Effector CD4-positive, alpha-beta T cell (primary cell): ENCODE measurements around the gene TOMM70.
A peak's percentile ranks its signal among the peaks of the same experiment; 100 is the strongest.
"Not testable (repeated sequence)": the region's sequence is repeated elsewhere in the genome, so short reads cannot be mapped to it uniquely, and the experiment has no call there.

Experiments
- DNase-seq: peaks from one replicate; pipeline ENCODE4 v3.0.0-alpha.2; 2020

TOMM70 gene

DNA sequence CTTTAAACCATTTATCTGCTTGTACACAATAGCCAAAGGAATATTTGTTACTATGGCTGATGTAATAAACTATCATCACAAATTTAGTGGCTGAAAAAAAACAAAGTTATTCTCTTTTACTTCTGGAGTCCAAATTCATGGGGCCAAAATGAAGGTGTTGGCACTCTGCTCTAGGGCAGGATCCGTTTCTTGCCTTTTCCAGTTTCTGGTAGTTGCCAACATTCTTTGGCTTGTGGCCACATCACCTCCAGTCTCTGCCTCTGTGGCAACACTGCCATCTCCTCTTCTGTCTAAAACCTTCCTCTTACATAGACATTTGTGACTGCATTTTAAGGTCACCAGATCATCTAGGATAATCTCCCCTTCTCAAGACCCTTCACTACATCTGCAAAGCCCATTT is 39.0 kb downstream of the TOMM70 start:
- DNase-seq: no peak

DNA sequence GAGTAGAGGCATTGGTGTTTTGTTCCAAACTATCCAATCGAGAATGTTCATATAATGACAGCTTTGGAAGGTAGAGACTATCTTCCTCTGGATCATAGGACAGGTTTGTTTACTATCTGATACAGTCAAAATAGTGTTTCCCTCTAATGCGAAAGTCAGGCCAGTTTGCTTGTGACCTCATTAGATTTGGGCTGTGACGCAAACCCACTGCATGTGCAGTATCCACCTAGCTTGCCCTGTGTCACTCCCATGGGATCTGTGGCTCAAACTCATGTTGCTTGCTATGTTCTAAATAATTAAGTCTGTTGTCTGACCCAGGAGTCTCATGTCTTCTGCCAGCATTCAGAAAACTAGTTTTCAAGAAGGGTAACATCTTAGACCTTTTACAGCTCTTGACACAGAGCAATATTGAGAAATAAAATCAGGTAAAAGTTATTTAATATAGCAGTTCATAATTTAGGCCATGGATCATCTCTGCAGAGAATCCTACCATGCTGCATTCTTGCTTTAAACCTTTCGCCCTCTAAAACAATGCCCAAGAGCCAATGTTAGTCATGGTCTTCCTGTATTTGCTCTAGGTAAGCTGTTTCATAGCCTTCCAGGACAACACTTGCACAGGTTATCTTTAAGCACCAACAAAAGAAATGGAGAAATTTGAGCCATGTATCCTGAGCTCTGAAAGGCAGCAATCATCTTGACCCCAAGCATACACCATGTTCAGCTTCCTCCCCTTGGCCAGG is 40.0 kb downstream of the TOMM70 start:
- no peak for DNase-seq

DNA sequence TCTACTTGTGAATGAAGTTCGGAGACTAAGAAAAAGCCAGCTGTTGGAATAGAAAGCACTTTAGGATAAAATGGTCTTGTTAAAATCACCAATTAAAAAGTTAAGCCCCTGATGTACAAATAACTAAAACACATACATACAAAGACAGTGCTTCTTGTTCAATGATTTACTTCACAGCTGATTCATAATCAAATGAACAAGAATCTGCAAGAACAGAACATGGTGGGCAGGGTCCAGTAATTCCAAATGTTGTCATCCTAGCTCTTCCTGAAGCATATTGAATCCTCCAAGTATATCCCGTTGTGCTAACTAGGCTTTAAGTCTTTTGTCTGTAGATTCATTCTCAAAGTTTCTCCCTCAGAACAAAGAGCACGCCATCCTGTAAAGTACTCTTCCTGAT is 41.9 kb downstream of the TOMM70 start:
- no peak for DNase-seq

DNA sequence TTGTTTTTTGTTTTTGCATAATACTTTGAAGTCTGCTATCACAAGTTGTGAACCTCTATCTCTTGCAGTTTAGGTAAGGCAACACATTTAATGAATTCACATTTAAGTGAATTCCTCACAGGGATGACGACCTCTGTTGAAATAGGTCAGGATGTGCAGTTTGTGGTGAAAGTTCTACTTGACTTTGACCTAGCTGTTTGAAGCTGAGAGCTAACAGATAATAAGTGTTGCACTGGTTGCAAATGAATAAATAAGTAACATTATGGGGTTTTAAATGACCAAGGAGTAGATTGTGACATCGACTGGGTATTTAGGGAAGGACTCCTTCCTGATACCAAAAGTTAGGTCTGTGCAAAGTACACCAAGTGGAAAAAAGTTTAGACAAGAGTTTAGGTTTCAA is 42.5 kb downstream of the TOMM70 start:
- DNase-seq: no peak

DNA sequence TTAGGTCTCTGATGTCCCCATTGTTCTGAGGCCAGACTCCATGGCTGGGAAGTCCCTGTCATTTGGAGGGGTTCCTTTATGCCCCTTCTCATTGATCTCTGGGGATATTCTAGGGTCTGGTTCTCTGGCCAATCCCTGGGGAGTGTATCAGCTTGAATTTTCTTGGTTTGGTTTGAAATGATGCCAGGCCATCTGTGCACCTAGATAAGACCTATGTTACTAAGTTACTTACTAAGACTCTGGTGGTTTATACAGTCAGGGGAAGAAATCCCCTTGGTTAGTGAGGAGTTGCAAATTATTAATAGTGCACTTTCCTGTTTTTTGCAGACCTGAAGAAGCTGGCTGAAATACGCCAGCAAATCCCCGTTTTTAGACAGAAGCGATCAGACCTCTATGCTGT is 46.0 kb downstream of the TOMM70 start:
- DNase-seq: no peak

- no peak for DNase-seq
Observed at GRCh38 chr3:100352296-100353231, 48.3 kb downstream of the TOMM70 start.

- not testable (repeated sequence) for DNase-seq
Observed at GRCh38 chr3:100351770-100352169, 49.1 kb downstream of the TOMM70 start.

DNA sequence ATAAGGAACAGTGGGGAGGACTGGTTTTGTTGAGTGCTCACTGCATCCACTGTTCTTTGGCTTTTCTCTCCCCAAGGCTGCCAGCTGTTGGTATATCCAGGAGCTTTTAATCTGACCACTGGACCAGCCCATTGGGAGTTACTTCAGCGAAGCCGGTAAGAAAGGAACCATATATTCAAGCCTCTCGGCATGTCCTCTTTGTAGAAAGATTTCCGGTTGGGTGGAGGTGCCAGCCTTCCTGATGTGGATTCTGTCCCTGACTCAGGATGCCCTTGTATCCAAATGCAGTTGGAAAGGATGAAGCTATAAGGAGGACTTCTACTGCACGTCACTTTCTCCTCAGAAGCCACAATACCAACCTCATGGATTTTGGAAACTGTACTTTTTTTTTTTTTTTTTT is 52.2 kb downstream of the TOMM70 start:
- no peak for DNase-seq

- DNase-seq: no peak
Observed at GRCh38 chr3:100340527-100340926, 60.4 kb downstream of the TOMM70 start.

- DNase-seq: no peak
Observed at GRCh38 chr3:100339786-100340185, 61.1 kb downstream of the TOMM70 start.

GRCh38 chr3:100338911-100339310 is 62.0 kb downstream of the TOMM70 start:
- no peak for DNase-seq

- not testable (repeated sequence) for DNase-seq
Observed at GRCh38 chr3:100336229-100336628, 64.7 kb downstream of the TOMM70 start.

- DNase-seq: no peak
Observed at GRCh38 chr3:100335434-100335833, 65.5 kb downstream of the TOMM70 start.

GRCh38 chr3:100334488-100335351 is 66.2 kb downstream of the TOMM70 start, which contains the start of gene NIT2:
Gene NIT2 (plus strand): TSS chr3:100334757. CDS start chr3:100334792, 35 bp downstream.
- DNase-seq: peak; percentile 71

GRCh38 chr3:100333970-100334487 is 66.9 kb downstream of the TOMM70 start:
- DNase-seq: no peak

GRCh38 chr3:100333051-100333450 is 67.8 kb downstream of the TOMM70 start:
- no peak for DNase-seq

DNA sequence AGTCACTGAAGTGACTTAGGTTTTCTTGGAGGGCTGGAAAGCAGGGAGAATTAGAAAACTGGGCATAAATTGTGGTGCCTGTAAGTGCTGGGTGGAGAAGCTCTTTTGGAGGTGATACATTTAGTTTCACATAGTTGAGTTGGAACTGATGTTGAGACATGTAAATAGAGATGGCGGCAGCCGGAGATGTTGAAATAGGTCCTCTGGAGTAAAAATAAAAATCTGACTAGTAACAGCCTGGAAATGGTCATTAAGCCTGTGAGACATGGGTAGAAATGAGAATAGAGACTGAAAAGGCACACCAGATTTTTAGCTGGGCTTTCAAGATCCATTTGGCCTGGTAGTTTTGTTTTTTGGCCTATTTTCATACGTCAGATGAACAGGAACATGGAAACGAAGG is 69.2 kb downstream of the TOMM70 start:
- DNase-seq: no peak

DNA sequence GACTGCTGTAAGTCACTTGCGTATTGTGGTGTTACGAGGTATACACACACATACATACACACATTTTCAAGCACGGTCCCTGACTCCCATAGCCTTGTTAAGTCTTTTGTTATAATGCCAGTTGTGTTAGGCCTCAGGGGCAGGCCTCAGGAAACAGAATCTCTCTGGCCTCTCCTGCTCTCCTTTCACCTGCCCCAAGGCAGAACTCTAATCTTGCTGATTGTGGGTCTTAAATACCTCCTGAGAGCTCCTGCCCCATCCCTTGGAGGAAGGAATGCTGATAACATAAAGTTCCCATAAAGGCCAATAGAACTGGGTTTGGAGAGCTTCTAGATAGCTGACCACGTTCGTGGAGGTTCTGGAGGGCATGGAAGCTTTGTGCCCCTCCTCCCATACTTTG is 70.2 kb downstream of the TOMM70 start:
- no peak for DNase-seq

DNA sequence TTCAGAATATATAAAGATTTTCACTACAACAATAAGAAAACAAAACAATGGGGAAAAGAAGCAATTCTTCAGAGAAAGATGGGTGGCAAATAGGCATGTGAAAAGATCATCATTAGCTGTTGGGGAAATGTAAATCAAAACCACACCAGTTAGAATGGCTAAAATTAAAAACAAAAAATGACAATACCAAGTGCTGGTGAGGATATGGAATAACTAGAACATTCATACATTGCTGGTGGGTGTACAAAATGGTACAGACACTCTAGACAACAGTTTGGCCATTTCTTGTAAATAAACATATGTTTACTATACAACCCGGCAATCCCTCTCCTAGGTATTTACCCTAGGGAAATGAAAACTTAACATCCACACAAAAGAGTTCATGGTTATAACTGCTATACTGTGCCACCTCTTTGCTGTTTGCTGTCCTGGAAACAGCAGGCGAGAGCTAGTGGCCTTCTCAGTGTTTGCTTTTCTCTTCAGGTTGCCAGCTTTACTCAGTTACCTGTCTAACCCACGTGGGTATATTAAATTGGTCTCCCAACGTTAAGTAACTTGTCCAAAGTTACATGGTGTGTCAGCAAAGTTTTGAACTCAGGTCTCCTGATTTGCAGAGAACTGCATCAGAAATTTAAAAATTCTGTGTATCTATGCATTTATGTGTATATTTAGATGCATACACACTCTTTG is 70.9 kb downstream of the TOMM70 start:
- DNase-seq: no peak

GRCh38 chr3:100327377-100327776 is 73.5 kb downstream of the TOMM70 start:
- not testable (repeated sequence) for DNase-seq

DNA sequence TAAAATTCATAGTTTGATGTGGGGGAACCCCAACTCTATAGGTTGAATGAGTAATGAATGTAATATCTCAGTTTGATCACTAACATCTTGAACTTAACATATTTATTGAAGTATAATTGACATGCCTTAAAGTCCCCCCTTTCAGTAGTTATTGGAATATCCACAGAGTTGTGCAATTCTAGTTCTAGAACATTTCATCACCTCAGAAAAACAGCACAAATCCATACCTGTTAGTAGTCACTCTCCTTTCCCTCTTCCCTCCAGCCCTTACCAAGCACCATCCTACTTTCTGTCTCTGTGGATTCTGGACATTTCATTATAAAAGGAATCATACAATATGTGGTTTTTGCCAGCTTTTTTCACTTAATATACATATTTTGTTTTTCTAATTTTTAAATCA is 75.1 kb downstream of the TOMM70 start:
- DNase-seq: no peak

DNA sequence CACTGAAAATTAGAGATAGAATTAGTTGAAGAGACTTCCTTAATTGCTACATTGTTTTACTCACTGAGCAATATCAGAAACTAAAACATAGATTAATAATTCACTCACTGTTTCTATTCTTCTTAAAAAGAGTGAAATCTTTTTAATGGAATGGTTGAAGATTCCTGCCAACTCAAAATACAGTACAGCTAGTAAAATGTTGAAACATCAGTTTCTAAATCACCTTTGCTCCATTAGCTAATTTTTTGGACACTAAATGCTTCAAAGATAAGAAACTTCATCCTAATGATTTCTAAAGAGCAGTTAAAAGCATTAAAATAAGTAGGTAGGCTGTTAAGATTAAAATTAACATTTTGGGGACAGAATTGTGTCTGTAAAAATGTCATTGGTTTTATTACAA is 76.8 kb downstream of the TOMM70 start:
- DNase-seq: no peak
